Transverse colon (tissue), 3 donors: Measurements from ENCODE around the gene RNF207.

Source experiments
- EP300 ChIP-seq: sonication (generic); formaldehyde crosslinking; IDR thresholded peaks from one replicate; pipeline ENCODE4 v1.6.1; 2017; ENCODE audit warnings: antibody characterized with exemption, low read depth
- TF ChIP-seq, protein P1 (sequence below), 5 experiments: fragments of 200-600 bp in 3 of 5; fragments of 450-650 bp in 2 of 5; sonication (generic) in 3 of 5; IDR thresholded peaks; 1 replicate in 2 of 5; 2 replicates in 3 of 5; pipeline ENCODE4 v1.5.1; 2016 to 2017; ENCODE audit warnings: antibody characterized with exemption in 5 of 5, inconsistent platforms in 3 of 5, mild to moderate bottlenecking in 2 of 5, moderate library complexity in 1 of 5

- TF ChIP-seq, protein P1, sequence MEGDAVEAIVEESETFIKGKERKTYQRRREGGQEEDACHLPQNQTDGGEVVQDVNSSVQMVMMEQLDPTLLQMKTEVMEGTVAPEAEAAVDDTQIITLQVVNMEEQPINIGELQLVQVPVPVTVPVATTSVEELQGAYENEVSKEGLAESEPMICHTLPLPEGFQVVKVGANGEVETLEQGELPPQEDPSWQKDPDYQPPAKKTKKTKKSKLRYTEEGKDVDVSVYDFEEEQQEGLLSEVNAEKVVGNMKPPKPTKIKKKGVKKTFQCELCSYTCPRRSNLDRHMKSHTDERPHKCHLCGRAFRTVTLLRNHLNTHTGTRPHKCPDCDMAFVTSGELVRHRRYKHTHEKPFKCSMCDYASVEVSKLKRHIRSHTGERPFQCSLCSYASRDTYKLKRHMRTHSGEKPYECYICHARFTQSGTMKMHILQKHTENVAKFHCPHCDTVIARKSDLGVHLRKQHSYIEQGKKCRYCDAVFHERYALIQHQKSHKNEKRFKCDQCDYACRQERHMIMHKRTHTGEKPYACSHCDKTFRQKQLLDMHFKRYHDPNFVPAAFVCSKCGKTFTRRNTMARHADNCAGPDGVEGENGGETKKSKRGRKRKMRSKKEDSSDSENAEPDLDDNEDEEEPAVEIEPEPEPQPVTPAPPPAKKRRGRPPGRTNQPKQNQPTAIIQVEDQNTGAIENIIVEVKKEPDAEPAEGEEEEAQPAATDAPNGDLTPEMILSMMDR (IDR thresholded peaks at IDR 0.05) = no peak
- TF ChIP-seq EP300 = no peak
Measured at GRCh38 chr1:6179564-6180175, 26.2 kb upstream of the RNF207 start.
